ENCODE data around the gene ZNF384. TPM values are rescaled to one million over a fixed set of nuclear protein-coding genes. Genes with fewer than 3 reads are reported as not detected.
A peak's percentile ranks its signal among the peaks of the same experiment; 100 is the strongest.
"Not testable (repeated sequence)": the region's sequence is repeated elsewhere in the genome, so short reads cannot be mapped to it uniquely, and the experiment has no call there.

Gene ZNF384
- total RNA-seq = 17.4 TPM

- peak; percentile 100 for DNase-seq
These were observed at the start of gene ZNF384 for GRCh38 chr12:6688999-6689882. ZNF384 (minus strand) TSS chr12:6689375; CDS start chr12:6679520, 9,855 bp downstream.

GRCh38 chr12:6736754-6737153, 47.6 kb upstream of the ZNF384 start:
- DNase-seq = no peak

- DNase-seq = peak; percentile 16
These were observed 46.4 kb upstream of the ZNF384 start for GRCh38 chr12:6735448-6736191.

GRCh38 chr12:6734506-6735387, 45.6 kb upstream of the ZNF384 start:
- DNase-seq = no peak

- DNase-seq = no peak
These were observed 41.0 kb upstream of the ZNF384 start for GRCh38 chr12:6730169-6730568.

GRCh38 chr12:6729186-6729585, 40.0 kb upstream of the ZNF384 start:
- no peak for DNase-seq

GRCh38 chr12:6725350-6725749, 36.2 kb upstream of the ZNF384 start:
- no peak for DNase-seq

- no peak for DNase-seq
These were observed 35.2 kb upstream of the ZNF384 start for GRCh38 chr12:6724409-6724797.

GRCh38 chr12:6723607-6724408, 34.6 kb upstream of the ZNF384 start, which contains the start of gene COPS7A:
COPS7A (plus strand) TSS chr12:6724046; CDS start chr12:6724657, 611 bp downstream.
- DNase-seq = peak; percentile 97

- no peak for DNase-seq
These were observed 33.7 kb upstream of the ZNF384 start for GRCh38 chr12:6722863-6723262.

GRCh38 chr12:6716874-6717437, 27.8 kb upstream of the ZNF384 start:
- DNase-seq = no peak

GRCh38 chr12:6716031-6716873, 27.1 kb upstream of the ZNF384 start:
- DNase-seq = not testable (repeated sequence)

- no peak for DNase-seq
These were observed 19.8 kb upstream of the ZNF384 start for GRCh38 chr12:6708960-6709394.

- not testable (repeated sequence) for DNase-seq
These were observed 19.2 kb upstream of the ZNF384 start for GRCh38 chr12:6708351-6708750.

GRCh38 chr12:6703631-6704030, 14.5 kb upstream of the ZNF384 start:
- no peak for DNase-seq

- DNase-seq = no peak
These were observed 12.0 kb upstream of the ZNF384 start for GRCh38 chr12:6701078-6701768.

- DNase-seq = peak; percentile 55
These were observed 11.5 kb upstream of the ZNF384 start, which contains the start of gene PIANP for GRCh38 chr12:6700646-6701051. PIANP (minus strand) TSS chr12:6700815; CDS start chr12:6698061, 2,754 bp downstream.

GRCh38 chr12:6699989-6700645, 10.9 kb upstream of the ZNF384 start:
- no peak for DNase-seq

Data from skin of body (tissue), 2 donors.